Gastroesophageal sphincter (tissue), 4 donors: ENCODE data around the gene PEX6. TPM values are rescaled to one million over a fixed set of nuclear protein-coding genes. Genes with fewer than 3 reads are reported as not detected.
"Not testable (repeated sequence)": the region's sequence is repeated elsewhere in the genome, so short reads cannot be mapped to it uniquely, and the experiment has no call there.

ENCODE experiments used
- ATAC-seq: fragments of 150-250 bp; one replicate; pipeline ENCODE4 v1.9.1; 2016; ENCODE audit warnings: mild to moderate bottlenecking, moderate library complexity
- H3K27ac ChIP-seq, 4 donors: fragments of 200-600 bp; sonication (generic) in 3 of 4; 1 replicate in 3 of 4; 2 replicates in 1 of 4; pipeline ENCODE4 v1.5.1; 2016 to 2019
- H3K27me3 ChIP-seq: fragments of 200-600 bp; sonication (generic); one replicate; pipeline ENCODE4 v1.5.1; 2019
- H3K36me3 ChIP-seq, 2 donors: fragments of 200-600 bp; sonication (generic); one replicate each; pipeline ENCODE4 v1.5.1; 2019; ENCODE audit warnings: control low read depth in 1 of 2
- H3K4me1 ChIP-seq, 3 donors: fragments of 200-600 bp; sonication (generic); 1 replicate in 2 of 3; 2 replicates in 1 of 3; pipeline ENCODE4 v1.5.1; 2016 to 2019; ENCODE audit warnings: control low read depth in 2 of 3
- H3K4me3 ChIP-seq, 2 donors: fragments of 200-600 bp; sonication (generic); one replicate each; pipeline ENCODE4 v1.5.1; 2019; ENCODE audit warnings: mild to moderate bottlenecking in 1 of 2, moderate library complexity in 1 of 2
- H3K9me3 ChIP-seq, 3 donors: fragments of 200-600 bp; sonication (generic); one replicate each; pipeline ENCODE4 v1.5.1; 2017 to 2019; ENCODE audit warnings: control low read depth in 2 of 3
- EP300 ChIP-seq: sonication (generic); formaldehyde crosslinking; IDR thresholded peaks from one replicate; pipeline ENCODE4 v1.6.1; 2017; ENCODE audit warnings: antibody characterized with exemption, mild to moderate bottlenecking
- POLR2A ChIP-seq, 2 donors: fragments of 450-650 bp; IDR thresholded peaks; one replicate each; pipeline ENCODE4 v1.6.1; 2017; ENCODE audit warnings: antibody characterized with exemption in 2 of 2, mild to moderate bottlenecking in 2 of 2, moderate library complexity in 1 of 2
- POLR2AphosphoS5 ChIP-seq: sonication (generic); formaldehyde crosslinking; IDR thresholded peaks from one replicate; pipeline ENCODE4 v1.6.1; 2017; ENCODE audit warnings: antibody characterized with exemption
- WGBS, 2 donors: methylation state at CpG; one replicate each; pipeline ENCODE4 v1.1.5; 2018; ENCODE audit warnings: low coverage in 1 of 2; 5-methylcytosine and 5-hydroxymethylcytosine counted together
- total RNA-seq, 4 donors: library from RNA; depleted of rRNA; stranded (reverse); fragments of >200 nt; gene quantifications; one replicate each; pipeline ENCODE4 v1.1.0, GENCODE V29; 2016
- TF ChIP-seq, protein P1 (sequence below), 4 experiments: fragments of 200-600 bp in 2 of 4; fragments of 450-650 bp in 2 of 4; sonication (generic) in 1 of 4; IDR thresholded peaks; one replicate each; pipeline ENCODE4 v1.5.1; 2017 to 2019; ENCODE audit warnings: antibody characterized with exemption in 4 of 4, mild to moderate bottlenecking in 2 of 4, moderate library complexity in 2 of 4

Gene PEX6
- total RNA-seq, 4 donors from 2014 or later, result 9.8 to 23.5 (median 21.2) TPM

DNA sequence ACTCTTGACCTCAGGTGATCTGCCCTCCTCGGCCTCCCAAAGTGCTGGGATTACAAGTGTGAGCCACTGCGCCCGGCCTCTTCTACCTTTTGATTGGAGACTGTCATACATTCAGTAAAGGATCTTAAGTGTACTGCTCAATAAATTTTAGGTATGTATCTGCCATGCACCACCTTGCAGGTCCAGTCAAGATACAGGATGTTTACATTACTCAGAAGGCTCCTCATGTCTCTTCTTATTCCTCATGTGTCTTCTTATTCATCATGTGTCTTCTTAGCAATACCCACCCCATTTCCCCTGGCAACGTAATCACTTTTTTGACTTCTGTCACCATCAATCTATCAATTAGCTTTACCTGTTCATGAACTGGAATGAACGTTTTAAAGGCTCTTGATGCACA lies 26.9 kb upstream of the PEX6 start:
- H3K9me3 ChIP-seq, result no peaks in the 10 kb centered on the region
- H3K4me1 ChIP-seq, result no peaks in the 10 kb centered on the region
- H3K36me3 ChIP-seq, result peaks cover 0 to 71% of the 10 kb centered on the region in 2 donors
- no peak for ATAC-seq
- no peaks in the 10 kb centered on the region for H3K27me3 ChIP-seq
- 73 to 82% methylated on average over 3 to 5 of the region's 5 CpGs for WGBS, 2 donors
- TF ChIP-seq POLR2A (IDR thresholded peaks at IDR 0.05), result no peak
- no peak for TF ChIP-seq POLR2AphosphoS5
- TF ChIP-seq EP300, result no peak
- TF ChIP-seq, protein P1, sequence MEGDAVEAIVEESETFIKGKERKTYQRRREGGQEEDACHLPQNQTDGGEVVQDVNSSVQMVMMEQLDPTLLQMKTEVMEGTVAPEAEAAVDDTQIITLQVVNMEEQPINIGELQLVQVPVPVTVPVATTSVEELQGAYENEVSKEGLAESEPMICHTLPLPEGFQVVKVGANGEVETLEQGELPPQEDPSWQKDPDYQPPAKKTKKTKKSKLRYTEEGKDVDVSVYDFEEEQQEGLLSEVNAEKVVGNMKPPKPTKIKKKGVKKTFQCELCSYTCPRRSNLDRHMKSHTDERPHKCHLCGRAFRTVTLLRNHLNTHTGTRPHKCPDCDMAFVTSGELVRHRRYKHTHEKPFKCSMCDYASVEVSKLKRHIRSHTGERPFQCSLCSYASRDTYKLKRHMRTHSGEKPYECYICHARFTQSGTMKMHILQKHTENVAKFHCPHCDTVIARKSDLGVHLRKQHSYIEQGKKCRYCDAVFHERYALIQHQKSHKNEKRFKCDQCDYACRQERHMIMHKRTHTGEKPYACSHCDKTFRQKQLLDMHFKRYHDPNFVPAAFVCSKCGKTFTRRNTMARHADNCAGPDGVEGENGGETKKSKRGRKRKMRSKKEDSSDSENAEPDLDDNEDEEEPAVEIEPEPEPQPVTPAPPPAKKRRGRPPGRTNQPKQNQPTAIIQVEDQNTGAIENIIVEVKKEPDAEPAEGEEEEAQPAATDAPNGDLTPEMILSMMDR (IDR thresholded peaks at IDR 0.05), result no peak
- no peak overlapping the region for H3K4me3 ChIP-seq
- no peak overlapping the region for H3K27ac ChIP-seq

DNA sequence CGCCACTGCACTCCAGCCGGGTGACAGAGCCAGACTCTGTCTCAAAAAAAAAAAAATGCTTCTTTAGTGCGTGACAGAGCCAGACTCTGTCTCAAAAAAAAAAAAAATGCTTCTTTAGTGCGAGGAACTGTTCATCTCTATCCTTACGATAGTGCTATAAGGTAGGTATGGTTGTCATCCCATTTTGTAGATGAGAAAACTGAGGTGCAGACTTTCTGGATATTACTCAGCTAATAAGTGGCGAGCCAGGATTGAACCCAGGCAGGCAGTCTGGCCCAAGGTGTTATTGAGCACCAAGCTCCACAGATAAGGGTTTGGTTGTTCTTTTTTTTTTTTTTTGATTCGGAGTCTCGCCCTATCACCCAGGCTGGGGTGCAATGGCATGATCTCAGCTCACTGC lies 22.9 kb upstream of the PEX6 start:
- Histone ChIP-seq H3K4me3 (no peak overlapping the region), H3K9me3 (no peaks in the 10 kb centered on the region), H3K4me1 (no peaks in the 10 kb centered on the region), H3K27ac (no peak overlapping the region), H3K36me3 (peaks cover 0 to 38% of the 10 kb centered on the region in 2 donors), H3K27me3 (no peaks in the 10 kb centered on the region)
- 94 to 97% methylated on average over 5 to 8 of the region's 8 CpGs for WGBS, 2 donors
- no peak for ATAC-seq
- TF ChIP-seq POLR2AphosphoS5, result no peak
- no peak for TF ChIP-seq POLR2A (IDR thresholded peaks at IDR 0.05)
- TF ChIP-seq, protein P1 (IDR thresholded peaks at IDR 0.05), result no peak
- no peak for TF ChIP-seq EP300

DNA sequence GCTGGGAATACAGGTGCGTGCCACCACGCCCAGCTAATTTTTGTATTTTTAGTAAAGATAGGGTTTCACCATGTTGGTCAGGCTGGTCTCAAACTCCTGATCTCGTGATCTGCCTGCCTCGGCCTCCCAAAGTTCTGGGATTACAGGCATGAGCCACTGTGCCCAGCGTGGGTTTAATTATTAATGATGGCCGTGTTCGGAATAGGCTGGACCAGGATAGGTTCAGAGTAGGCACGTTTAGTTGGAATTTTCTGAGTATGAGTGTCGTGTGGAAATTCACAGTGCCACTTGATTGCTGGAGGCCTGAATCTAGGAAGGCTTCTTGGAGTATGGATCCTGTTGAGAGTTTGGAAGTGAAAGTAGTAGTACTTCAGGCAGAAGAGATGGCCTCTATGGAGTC lies 19.2 kb upstream of the PEX6 start:
- H3K4me1 ChIP-seq, H3K9me3 ChIP-seq, ATAC-seq, H3K27me3 ChIP-seq, H3K27ac ChIP-seq, H3K4me3 ChIP-seq: not testable (repeated sequence)
- WGBS, 2 donors, result 80 to 100% methylated on average over 1 to 3 of the region's 9 CpGs
- peaks cover 0 to 38% of the 10 kb centered on the region in 2 donors for H3K36me3 ChIP-seq

DNA sequence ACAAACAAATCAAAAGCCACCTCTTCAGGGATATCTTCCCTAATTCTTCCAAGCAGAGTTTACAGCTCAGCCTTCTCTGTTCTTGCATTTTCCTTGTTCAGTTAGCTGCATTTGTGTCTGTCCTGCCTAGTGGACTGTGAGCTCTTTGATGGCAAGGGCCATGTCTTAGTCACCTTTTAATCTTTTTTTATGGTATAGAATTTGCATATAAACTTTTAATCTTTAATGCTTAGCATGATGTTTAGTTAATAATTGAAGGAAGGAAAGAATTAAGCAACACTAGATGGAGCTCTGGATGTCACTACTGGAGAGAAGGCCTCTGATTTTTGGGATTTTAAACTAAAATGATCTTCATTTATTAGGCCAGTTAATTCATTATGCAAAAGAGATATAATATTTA lies 17.5 kb upstream of the PEX6 start:
- Histone ChIP-seq H3K27ac (no peak overlapping the region), H3K9me3 (no peaks in the 10 kb centered on the region), H3K4me3 (no peak overlapping the region), H3K36me3 (peaks cover 0 to 36% of the 10 kb centered on the region in 2 donors), H3K27me3 (no peaks in the 10 kb centered on the region), H3K4me1 (no peaks in the 10 kb centered on the region)
- no peak for ATAC-seq
- no peak for TF ChIP-seq EP300
- no peak for TF ChIP-seq POLR2A (IDR thresholded peaks at IDR 0.05)
- TF ChIP-seq, protein P1 (IDR thresholded peaks at IDR 0.05), result no peak
- TF ChIP-seq POLR2AphosphoS5, result no peak

DNA sequence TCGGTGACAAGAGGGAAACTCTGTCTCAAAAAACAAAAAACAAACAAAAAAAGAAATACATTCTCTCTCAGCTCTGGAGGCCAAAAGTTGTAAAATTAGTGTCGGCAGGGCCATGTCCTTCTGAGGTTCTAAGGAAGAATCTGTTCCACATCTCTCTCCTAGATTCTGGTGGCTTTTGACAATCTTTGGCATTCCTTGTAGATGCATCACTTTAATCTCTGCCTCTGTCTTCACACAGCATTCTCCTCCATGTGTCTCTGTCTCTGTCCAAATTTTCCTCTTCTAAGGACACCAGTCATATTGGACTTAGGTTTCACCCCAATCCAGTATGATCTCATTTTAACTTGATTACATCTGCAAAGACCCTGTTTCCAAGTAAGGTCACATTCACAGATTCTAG lies 14.5 kb upstream of the PEX6 start:
- H3K36me3 ChIP-seq, result peaks cover 0 to 60% of the 10 kb centered on the region in 2 donors

More for the DNA sequence above, 14.5 kb upstream of the PEX6 start:
- Histone ChIP-seq H3K27me3 (no peaks in the 10 kb centered on the region), H3K4me3 (no peak overlapping the region), H3K9me3 (no peaks in the 10 kb centered on the region), H3K27ac (no peak overlapping the region), H3K4me1 (peaks cover 0 to 7% (median 4%) of the 10 kb centered on the region in 3 donors)
- TF ChIP-seq POLR2AphosphoS5 (no peak), EP300 (no peak), POLR2A (IDR thresholded peaks at IDR 0.05) (no peak)
- TF ChIP-seq, protein P1 (IDR thresholded peaks at IDR 0.05), result no peak
- ATAC-seq, result no peak
- 92 to 100% methylated on average over 2 of the region's 2 CpGs for WGBS, 2 donors
